Measurements from ENCODE around the gene FAM163A.

Gene FAM163A

GRCh38 chr1:179750630-179751029 lies 7.5 kb downstream of the FAM163A start:
- no peak for DNase-seq (ENCODE audit: low spot score)

GRCh38 chr1:179753061-179753460 lies 10.0 kb downstream of the FAM163A start:
- peak; percentile 21 for DNase-seq (ENCODE audit: low spot score)

- peak; percentile 50 for DNase-seq (ENCODE audit: low spot score)
Observed at GRCh38 chr1:179754041-179754624, 11.0 kb downstream of the FAM163A start.

GRCh38 chr1:179757933-179758332 lies 14.8 kb downstream of the FAM163A start:
- DNase-seq (ENCODE audit: low spot score), result no peak

GRCh38 chr1:179760521-179760920 lies 17.4 kb downstream of the FAM163A start:
- DNase-seq (ENCODE audit: low spot score), result no peak

DNA sequence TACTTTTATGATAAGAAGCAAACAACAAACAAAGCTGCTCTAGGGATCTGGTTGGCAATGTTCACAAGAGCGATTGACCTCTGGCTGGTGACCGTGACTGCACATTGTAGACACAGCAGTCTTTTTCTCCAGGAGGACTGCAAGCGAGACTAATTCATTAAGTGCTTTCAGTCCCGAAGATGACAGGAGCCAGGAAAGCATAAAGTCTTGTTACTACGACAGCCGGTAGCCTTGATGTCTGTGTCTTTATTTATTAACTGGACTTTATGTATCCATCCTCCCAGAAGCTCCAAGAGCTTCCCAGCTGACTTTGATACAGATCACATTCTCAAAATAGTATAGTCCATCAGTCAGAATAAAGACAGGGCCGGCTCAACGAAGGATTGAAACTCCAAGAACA lies 18.2 kb downstream of the FAM163A start:
- no peak for DNase-seq (ENCODE audit: low spot score)

DNA sequence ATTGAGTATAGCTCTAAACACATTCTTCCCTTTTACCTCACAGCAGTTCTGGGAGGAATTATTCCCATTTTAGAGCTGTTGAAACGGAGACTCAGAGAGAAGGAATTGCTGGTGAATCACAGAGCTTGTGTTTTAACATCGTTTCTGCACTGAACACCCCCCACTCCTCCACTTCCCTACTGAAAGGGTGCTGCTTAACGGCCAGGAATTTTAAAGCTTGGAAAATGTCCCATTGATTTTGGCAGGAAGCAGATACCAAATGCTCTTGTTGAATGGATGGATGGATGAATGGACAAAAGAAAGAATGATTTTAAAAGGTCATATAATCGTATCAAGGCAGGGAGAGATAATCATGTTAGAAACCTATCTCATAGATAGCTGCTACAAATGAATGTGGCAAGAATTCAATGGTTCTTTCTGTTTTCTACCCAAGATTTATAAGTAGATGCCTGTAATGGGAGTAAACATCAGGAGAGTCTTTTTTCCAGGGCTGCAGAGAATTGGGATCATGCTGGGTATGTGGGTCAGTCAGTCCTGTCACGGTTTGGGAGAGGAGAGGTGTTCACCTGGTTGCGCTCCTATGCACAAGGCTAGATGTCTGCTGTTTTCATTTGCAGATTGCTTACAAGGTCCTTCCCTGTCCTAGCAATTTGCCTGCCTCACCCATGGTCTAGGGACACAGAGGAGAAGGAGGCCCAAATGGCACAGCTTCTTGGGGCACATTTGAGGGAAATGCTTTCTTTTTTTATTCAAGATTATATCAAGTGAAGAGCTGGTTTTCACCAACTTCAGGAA lies 19.0 kb downstream of the FAM163A start:
- no peak for DNase-seq (ENCODE audit: low spot score)

GRCh38 chr1:179767177-179767581 lies 24.1 kb downstream of the FAM163A start:
- DNase-seq (ENCODE audit: low spot score), result no peak

DNA sequence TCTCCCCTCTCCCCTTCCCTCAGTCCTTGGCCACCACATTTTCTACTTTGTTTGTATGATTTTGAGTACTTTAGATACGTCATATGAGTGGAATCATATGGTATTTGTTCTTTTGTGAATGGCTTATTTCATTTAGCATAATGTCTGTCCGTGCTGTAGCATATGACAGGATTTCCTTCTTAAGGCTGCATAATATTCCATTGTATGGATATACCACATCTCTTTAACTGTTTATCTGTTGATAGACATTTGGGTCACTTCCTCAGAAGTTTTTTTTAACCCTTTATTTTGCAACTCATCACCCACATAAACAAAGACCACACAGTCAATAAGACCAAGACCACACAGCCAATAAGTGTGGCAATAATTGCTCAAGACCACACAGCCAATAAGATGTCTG lies 24.9 kb downstream of the FAM163A start:
- DNase-seq (ENCODE audit: low spot score), result no peak

DNA sequence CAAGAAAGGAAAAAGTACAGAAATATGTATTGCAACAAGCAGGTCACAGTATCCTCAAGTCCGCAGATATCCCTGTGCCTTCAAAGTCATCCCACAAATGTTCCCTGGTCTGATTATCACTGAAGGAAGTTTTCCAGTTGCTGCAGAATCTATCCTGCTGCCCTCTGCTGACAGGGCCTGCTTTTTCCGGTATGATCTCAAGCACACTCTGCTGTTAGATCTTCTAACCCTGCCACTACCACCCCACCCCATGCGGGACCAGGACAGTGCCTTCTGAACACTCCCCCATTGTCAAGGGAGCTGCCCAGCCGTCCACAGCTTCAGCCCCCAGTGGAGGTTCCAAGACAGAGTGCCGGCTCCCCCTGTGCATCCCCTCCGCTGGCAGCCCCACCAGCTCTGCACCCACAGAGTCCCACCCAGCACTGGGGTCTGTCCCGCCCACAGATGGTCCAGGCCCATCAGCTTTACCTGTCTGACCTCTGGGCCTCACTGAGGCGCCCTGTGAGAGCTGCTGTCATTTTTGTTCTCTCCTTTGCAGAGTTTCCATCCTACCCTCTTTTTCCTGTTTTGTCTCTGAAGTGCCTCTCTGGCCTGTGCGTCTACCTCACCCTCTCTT lies 27.9 kb downstream of the FAM163A start:
- DNase-seq (ENCODE audit: low spot score), result no peak

DNA sequence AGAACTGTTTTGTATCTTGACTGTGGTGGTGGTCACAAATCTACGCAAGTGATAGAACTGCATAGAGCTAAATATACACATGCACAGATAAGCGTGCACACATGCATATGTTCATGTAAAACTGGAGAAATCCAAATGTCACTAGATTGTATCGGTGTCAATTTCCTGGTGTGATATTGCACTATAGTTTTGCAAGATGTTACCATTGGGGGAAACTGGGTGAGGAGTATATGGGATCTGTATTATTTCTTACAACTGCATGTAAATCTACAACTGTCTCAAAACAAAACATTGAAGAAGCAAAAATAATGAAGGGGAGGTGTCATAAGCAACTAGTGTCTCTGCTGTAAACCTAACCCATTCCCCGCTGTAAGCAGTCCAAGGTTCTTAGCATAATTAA lies 30.2 kb downstream of the FAM163A start:
- DNase-seq (ENCODE audit: low spot score), result no peak

GRCh38 chr1:179774000-179774399 lies 30.9 kb downstream of the FAM163A start:
- DNase-seq (ENCODE audit: low spot score), result no peak

GRCh38 chr1:179774566-179774965 lies 31.5 kb downstream of the FAM163A start:
- DNase-seq (ENCODE audit: low spot score), result no peak

GRCh38 chr1:179775009-179775408 lies 31.9 kb downstream of the FAM163A start:
- no peak for DNase-seq (ENCODE audit: low spot score)

DNA sequence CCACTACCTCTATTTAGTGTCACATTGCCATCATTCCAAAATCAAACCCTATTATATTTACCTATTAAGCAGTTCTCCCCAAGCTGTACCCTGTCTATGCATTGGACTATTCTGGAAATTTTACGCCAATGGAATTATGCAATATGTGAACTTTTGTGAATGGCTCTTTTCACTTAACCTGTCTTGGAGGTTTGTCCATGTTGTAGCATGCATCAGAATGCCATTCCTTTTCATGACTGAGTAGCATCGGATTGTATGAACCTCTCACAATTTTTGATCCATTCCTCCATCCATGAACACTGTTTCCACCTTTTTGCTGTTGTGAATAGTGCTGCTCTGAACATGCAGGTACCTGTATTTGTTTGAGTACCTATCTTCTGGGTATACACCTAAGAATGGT lies 33.7 kb downstream of the FAM163A start:
- no peak for DNase-seq (ENCODE audit: low spot score)

DNA sequence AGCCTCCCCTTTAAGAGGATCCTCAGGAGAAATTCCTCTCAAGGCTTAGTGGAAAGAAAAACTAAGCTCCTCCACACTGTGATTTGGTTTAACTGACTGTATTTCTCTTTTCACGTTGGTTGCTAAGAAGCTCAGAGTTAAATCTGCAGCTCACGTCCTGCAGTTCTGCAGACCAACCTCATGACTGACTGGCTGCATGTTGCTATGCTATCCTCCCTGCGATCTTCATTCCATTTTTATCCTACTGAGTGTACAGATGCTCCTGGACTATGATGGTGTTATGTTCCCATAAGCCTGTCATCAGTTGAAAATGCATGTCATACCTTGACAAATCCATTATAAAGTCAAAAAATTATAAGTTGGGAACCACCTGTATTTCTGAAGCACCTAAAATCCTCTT lies 34.6 kb downstream of the FAM163A start:
- DNase-seq (ENCODE audit: low spot score), result no peak

- DNase-seq (ENCODE audit: low spot score), result no peak
Observed at GRCh38 chr1:179779645-179780272, 36.7 kb downstream of the FAM163A start.

DNA sequence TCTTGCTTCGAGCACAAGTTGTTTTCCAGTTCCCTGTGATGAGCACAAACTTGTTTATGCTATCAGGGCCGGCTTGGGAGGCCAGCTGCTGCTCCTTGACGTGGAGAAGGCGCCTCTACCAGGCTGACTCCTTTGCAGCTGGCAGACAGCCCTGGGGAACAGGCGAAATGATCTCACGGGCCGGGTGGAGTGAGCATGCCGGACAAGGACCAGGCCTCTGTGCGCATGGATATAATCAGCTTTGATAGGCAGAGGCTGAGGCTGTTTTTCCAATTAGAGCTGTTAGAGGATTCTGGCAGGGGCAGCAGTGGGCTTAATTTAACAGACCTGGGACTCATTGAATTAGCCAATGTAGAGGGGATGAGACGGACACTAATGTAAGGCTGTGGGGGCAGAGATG lies 38.9 kb downstream of the FAM163A start:
- DNase-seq (ENCODE audit: low spot score), result no peak

GRCh38 chr1:179785031-179785431 lies 41.9 kb downstream of the FAM163A start:
- DNase-seq (ENCODE audit: low spot score), result no peak

- no peak for DNase-seq (ENCODE audit: low spot score)
Observed at GRCh38 chr1:179785728-179786127, 42.6 kb downstream of the FAM163A start.

GRCh38 chr1:179786815-179787685 lies 44.0 kb downstream of the FAM163A start:
- DNase-seq (ENCODE audit: low spot score), result no peak

DNA sequence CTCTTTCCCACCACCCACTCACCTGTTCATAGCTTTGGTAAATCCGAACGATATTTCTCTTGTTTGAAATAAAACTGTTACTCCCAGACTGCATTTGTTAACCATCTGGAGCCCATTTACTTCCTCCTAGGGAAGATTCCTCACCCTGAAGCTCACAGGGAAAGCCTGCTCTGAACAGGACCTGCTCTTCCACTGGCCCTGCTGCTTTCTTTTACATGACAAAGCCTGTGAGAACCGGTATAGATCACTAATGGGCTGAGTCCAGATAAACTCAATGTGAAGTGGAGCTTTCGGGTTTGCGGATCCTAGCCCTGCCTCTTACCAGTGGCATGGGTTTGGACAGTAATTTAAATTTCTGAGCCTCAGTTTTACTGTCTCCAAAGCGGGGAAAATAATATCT lies 45.2 kb downstream of the FAM163A start:
- no peak for DNase-seq (ENCODE audit: low spot score)

Measured in kidney tubule cell (primary cell).